Measurements from ENCODE around the gene SDHAF2. TPM values are rescaled to one million over a fixed set of nuclear protein-coding genes. Genes with fewer than 3 reads are reported as not detected.
"Not testable (repeated sequence)": the region's sequence is repeated elsewhere in the genome, so short reads cannot be mapped to it uniquely, and the experiment has no call there.

Gene SDHAF2
- total RNA-seq, 2 experiments from 2014 or later: 51.6 to 54.3 TPM

DNA sequence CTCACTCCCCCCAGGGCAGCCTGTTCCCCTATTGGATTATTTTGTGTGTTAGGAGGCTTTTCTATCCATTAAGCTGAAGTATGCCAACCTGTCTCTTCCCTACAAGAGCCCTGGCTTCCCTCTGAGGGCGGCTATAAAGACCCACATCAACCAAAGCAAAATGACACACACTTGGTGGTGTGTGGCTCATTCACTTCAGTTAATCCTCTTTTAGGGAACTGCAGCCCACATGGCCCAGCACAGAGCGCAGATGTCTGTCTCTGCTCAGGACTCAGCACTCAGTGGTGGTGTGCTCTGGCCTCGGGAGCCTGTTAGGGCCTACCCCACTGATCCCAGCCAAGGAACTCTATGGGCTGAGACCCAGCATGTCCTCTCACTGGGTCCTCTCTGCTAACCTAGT lies 46.4 kb downstream of the SDHAF2 start:
- no peaks in the 10 kb centered on the region for H3K9me3 Mint-ChIP-seq (ENCODE audit: insufficient read depth)
- CTCF ChIA-PET: interaction anchor here (0.8 to 7.3 kb wide), 5 partner anchors 11 to 149 kb away, joined by 4 to 115 read pairs (median 7); no protein-coding TSS in a partner anchor
- peaks cover 4% of the 10 kb centered on the region for H3K36me3 Mint-ChIP-seq (ENCODE audit: low read depth)
- no peak overlapping the region for H3K27ac Mint-ChIP-seq
- POLR2A ChIA-PET: no interaction called here
- DNase-seq (no peak), ATAC-seq (no peak)
- H3K27me3 Mint-ChIP-seq (ENCODE audit: low read depth): no peaks in the 10 kb centered on the region
- no peak overlapping the region for H3K4me3 Mint-ChIP-seq
- H3K4me1 Mint-ChIP-seq (ENCODE audit: low read depth): peaks cover 11% of the 10 kb centered on the region

DNA sequence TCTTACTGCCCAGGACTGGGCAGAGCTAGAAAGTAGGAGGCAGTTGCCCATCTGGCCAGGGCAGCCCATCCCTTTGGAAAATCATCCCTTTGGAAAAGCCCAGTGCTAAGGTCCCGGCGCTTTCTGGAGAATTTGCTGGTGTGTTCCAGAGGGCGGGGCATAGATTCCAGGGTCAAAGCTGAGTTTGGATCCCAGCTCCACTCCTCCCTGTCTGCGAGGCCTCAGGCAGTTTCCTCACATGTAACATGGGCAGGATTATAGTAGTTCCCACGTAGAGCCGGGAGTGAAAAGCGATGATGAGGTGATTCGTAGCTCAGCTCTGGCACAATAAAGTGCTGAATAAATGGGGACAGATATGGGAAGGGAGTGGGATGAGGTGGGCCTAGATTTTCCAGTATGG lies 47.2 kb downstream of the SDHAF2 start:
- H3K4me1 Mint-ChIP-seq (ENCODE audit: low read depth): peaks cover 8% of the 10 kb centered on the region
- H3K4me3 Mint-ChIP-seq: no peak overlapping the region
- POLR2A ChIA-PET: interaction anchor here (0.5 kb wide), 1 partner anchor 40 kb away, joined by 4 read pairs; no protein-coding TSS in a partner anchor
- CTCF ChIA-PET: interaction anchor here (0.9 to 7.3 kb wide), 12 partner anchors 9 to 161 kb away, joined by 3 to 115 read pairs (median 4); partner anchors contain the start of gene LRRC10B
- peaks cover 4% of the 10 kb centered on the region for H3K36me3 Mint-ChIP-seq (ENCODE audit: low read depth)
- H3K27ac Mint-ChIP-seq: no peak overlapping the region
- DNase-seq: no peak
- no peaks in the 10 kb centered on the region for H3K27me3 Mint-ChIP-seq (ENCODE audit: low read depth)
- no peak for ATAC-seq
- H3K9me3 Mint-ChIP-seq (ENCODE audit: insufficient read depth): no peaks in the 10 kb centered on the region

DNA sequence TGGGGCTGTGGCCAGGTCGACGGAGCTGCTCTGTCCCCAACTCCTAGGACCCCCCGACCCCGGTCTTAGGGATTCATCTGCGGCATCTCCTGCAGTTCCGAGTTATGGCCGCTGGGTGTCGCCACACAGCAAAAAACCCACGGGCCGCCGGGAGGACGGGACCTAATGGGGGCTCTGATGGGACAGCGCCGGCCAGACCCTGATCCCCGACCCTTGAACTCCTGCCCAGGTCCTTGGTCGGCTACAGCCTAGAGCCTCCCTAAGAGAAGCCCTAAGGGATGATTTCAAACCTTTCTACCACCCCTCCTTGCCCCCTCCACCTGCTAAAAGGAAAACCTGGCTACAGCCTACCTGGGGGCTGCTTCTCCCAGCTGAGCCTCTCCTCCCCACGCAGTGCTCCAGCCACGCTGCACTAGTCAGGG lies 47.8 kb downstream of the SDHAF2 start:
- peaks cover 5% of the 10 kb centered on the region for H3K4me1 Mint-ChIP-seq (ENCODE audit: low read depth)
- CTCF ChIA-PET: interaction anchor here (0.6 to 7.3 kb wide), 17 partner anchors 10 to 161 kb away, joined by 3 to 115 read pairs (median 4); partner anchors contain the start of gene LRRC10B
- DNase-seq (peak; percentile 66), ATAC-seq (peak; percentile 49)
- POLR2A ChIA-PET: no interaction called here
- no peak overlapping the region for H3K27ac Mint-ChIP-seq
- H3K4me3 Mint-ChIP-seq: no peak overlapping the region
- no peaks in the 10 kb centered on the region for H3K9me3 Mint-ChIP-seq (ENCODE audit: insufficient read depth)
- H3K36me3 Mint-ChIP-seq (ENCODE audit: low read depth): peaks cover 2% of the 10 kb centered on the region
- no peaks in the 10 kb centered on the region for H3K27me3 Mint-ChIP-seq (ENCODE audit: low read depth)

DNA sequence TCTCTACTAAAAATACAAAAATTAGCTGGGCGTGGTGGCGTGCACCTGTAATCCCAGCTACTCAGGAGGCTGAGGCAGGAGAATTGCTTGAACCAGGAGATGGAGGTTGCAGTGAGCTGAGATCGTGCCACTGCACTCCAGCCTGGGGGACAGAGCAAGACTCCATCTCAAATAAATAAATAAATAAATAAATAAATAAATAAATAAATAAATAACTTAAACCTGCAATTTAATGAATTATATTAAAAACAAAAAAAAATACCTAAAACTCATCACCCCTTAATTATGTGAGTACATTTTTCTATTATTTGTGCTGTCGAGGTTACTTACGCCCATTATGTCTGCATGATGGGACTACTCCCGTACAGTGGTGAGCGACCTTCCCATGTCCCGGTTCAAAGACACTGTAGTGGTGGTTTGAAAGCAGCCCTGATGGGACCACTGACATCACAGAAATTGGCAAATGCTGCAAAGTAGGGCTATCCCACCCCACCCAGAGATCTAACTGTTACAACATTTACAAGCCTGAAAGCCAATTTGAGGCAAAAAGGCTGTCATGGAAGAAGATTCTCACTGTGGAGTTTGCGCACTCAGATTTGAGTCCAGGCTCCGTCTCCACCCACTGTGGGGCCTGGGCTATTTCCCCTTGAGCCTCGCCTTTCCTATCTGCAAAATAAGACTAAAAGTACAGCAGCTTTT lies 49.6 kb downstream of the SDHAF2 start:
- ATAC-seq; DNase-seq; H3K27ac Mint-ChIP-seq; H3K4me3 Mint-ChIP-seq; H3K36me3 Mint-ChIP-seq (ENCODE audit: low read depth); H3K4me1 Mint-ChIP-seq (ENCODE audit: low read depth); H3K27me3 Mint-ChIP-seq (ENCODE audit: low read depth); H3K9me3 Mint-ChIP-seq (ENCODE audit: insufficient read depth): not testable (repeated sequence)
- ChIA-PET CTCF (interaction anchor here (2.6 to 7.3 kb wide), 3 partner anchors 22 to 37 kb away, joined by 6 to 115 read pairs (median 31); no protein-coding TSS in a partner anchor), POLR2A (interaction anchor here (0.6 kb wide), 1 partner anchor 250 kb away, joined by 4 read pairs; no protein-coding TSS in a partner anchor)

DNA sequence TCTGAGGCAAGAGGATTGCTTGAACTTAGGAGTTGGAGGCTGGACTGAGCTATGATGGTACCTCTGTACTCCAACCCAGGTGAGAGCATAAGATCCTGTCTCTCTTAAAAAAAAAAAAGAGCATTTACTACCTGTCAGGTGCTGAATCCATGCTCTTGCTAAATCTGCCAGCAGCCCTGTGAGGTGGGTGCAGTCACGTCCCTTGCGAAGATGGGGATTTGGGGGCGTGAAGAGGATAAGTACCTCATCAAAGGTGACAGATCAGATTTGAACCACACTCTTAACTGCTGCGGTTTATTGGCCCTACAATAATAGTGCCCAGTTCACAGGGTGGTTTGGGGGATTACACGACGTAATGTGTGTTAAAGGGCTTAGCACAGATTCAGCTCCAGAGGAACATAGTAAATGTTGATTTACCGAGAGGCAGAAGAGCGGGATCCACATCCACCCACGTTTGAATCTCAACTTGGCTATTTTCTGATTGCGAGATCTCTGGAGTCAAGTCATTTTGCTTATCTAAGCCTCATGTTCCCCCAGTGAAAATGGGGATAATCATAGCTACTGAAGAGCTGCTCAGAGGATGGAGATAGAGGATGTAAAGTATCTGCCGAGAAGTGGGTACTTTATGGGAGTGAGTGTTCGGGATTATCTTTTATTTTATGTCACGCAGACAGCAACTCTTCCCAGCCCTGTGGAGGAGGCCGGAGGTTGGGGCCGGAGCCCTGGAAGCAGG lies 50.5 kb downstream of the SDHAF2 start:
- CTCF ChIA-PET: interaction anchor here (1.1 to 7.3 kb wide), 3 partner anchors 21 to 158 kb away, joined by 3 to 115 read pairs (median 5); no protein-coding TSS in a partner anchor
- POLR2A ChIA-PET: no interaction called here
- Mint-ChIP-seq H3K4me3 (no peak overlapping the region), H3K27ac (no peak overlapping the region), H3K27me3 (ENCODE audit: low read depth) (no peaks in the 10 kb centered on the region), H3K9me3 (ENCODE audit: insufficient read depth) (no peaks in the 10 kb centered on the region), H3K36me3 (ENCODE audit: low read depth) (no peaks in the 10 kb centered on the region), H3K4me1 (ENCODE audit: low read depth) (peaks cover 5% of the 10 kb centered on the region)
- DNase-seq (no peak), ATAC-seq (no peak)

DNA sequence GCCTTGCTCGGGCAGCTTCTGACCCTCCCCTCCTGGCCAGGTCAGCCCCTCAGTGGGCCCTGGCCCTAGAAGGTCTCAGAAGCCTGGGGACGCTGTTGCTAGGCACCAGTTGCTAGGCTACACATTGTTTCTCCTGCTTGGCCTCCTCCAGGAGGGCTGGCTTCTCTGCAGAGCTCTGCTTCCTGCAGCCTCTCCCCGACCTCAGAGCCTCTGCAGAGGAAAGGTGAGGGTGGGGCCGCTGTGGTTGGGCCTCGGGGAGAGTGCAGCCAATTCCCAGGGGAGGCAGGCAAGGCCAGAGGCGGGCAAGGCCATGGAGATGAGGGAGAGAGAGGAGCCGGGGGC lies 51.0 kb downstream of the SDHAF2 start:
- POLR2A ChIA-PET: interaction anchor here (0.5 kb wide), 1 partner anchor 50 kb away, joined by 3 read pairs; no protein-coding TSS in a partner anchor
- H3K36me3 Mint-ChIP-seq (ENCODE audit: low read depth): no peaks in the 10 kb centered on the region
- no peaks in the 10 kb centered on the region for H3K9me3 Mint-ChIP-seq (ENCODE audit: insufficient read depth)

DNA sequence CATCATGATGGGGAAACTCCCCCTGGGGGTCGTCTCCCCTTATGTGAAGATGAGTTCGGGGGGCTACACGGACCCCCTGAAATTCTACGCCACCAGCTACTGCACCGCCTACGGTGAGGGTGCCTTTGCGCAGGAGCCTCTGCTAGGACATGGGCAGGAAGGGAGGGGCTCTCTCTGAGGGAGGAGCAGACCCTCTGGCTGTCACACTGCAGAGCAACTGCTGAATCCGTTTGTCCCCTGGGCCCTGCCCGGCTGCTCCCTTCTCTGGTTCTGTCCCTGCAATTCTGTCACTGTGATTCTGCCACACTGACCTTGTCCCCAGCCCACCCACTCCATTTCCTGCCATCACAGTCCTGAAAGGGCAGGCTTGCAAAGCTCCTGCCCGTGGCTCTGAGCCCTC lies 51.9 kb downstream of the SDHAF2 start:
- POLR2A ChIA-PET: no interaction called here
- no peak overlapping the region for H3K4me3 Mint-ChIP-seq
- ATAC-seq: no peak
- no peaks in the 10 kb centered on the region for H3K27me3 Mint-ChIP-seq (ENCODE audit: low read depth)
- H3K36me3 Mint-ChIP-seq (ENCODE audit: low read depth): no peaks in the 10 kb centered on the region
- peaks cover 5% of the 10 kb centered on the region for H3K4me1 Mint-ChIP-seq (ENCODE audit: low read depth)
- no peak overlapping the region for H3K27ac Mint-ChIP-seq
- H3K9me3 Mint-ChIP-seq (ENCODE audit: insufficient read depth): no peaks in the 10 kb centered on the region
- no peak for DNase-seq
- CTCF ChIA-PET: interaction anchor here (0.7 to 2.0 kb wide), 9 partner anchors 9 to 36 kb away, joined by 3 to 15 read pairs (median 4); partner anchors contain the start of gene LRRC10B

More for the DNA sequence above, 51.0 kb downstream of the SDHAF2 start:
- no peak for DNase-seq
- H3K4me3 Mint-ChIP-seq: no peak overlapping the region
- CTCF ChIA-PET: interaction anchor here (1.1 to 7.3 kb wide), 3 partner anchors 21 to 157 kb away, joined by 3 to 115 read pairs (median 5); no protein-coding TSS in a partner anchor
- peaks cover 5% of the 10 kb centered on the region for H3K4me1 Mint-ChIP-seq (ENCODE audit: low read depth)
- no peak overlapping the region for H3K27ac Mint-ChIP-seq
- no peaks in the 10 kb centered on the region for H3K27me3 Mint-ChIP-seq (ENCODE audit: low read depth)
- ATAC-seq: peak; percentile 33

DNA sequence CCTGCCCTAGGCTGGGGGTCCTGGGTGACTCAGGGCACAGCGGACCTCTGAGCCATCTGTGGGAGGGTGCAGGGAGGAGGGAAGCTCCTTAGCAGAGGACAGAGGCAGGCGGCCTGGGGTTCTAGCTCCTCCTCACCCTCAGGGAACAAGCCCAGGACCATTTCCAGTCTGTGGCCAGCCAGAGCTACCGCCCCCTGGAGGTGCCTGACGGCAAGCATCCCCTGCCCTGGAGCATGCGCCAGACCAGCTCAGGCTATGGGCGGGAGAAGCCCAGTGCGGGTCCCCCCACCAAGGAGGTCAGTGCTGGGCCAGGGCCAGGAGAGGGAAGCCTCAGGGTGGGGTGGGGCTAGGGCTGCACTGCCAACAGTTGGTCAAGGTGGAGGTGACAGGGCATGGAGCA lies 52.6 kb downstream of the SDHAF2 start:
- Mint-ChIP-seq H3K4me1 (ENCODE audit: low read depth) (peaks cover 5% of the 10 kb centered on the region), H3K9me3 (ENCODE audit: insufficient read depth) (no peaks in the 10 kb centered on the region), H3K4me3 (no peak overlapping the region), H3K36me3 (ENCODE audit: low read depth) (no peaks in the 10 kb centered on the region), H3K27me3 (ENCODE audit: low read depth) (no peaks in the 10 kb centered on the region), H3K27ac (no peak overlapping the region)
- ChIA-PET CTCF (interaction anchor here (0.7 to 2.0 kb wide), 10 partner anchors 9 to 35 kb away, joined by 3 to 15 read pairs (median 4); partner anchors contain the start of gene LRRC10B), POLR2A (no interaction called here)
- ATAC-seq (peak; percentile 22), DNase-seq (peak; percentile 33)

DNA sequence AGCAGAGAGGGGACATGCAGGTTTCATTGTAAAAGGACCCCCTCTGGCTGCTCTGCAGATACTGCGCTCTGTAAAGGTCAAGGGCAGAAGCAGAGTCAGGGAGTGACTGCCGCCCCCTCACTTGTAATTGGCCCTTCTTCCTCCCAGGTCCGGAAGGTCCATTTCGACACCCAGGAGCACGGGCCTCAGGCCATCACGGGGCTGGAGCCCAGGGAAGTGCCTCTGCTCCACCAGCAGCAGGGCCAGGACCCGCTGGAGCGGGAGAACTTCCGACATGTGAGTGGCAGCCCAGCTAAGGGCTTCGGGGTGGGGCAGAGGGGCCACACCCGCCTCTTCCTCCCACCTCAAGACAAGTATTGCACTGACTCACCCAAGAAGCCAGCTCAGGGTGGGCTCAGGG lies 54.6 kb downstream of the SDHAF2 start:
- no peaks in the 10 kb centered on the region for H3K4me1 Mint-ChIP-seq (ENCODE audit: low read depth)
- no peak overlapping the region for H3K27ac Mint-ChIP-seq
- no peaks in the 10 kb centered on the region for H3K36me3 Mint-ChIP-seq (ENCODE audit: low read depth)
- POLR2A ChIA-PET: no interaction called here
- DNase-seq (no peak), ATAC-seq (no peak)
- no peaks in the 10 kb centered on the region for H3K9me3 Mint-ChIP-seq (ENCODE audit: insufficient read depth)
- CTCF ChIA-PET: interaction anchor here (2.4 kb wide), 1 partner anchor 32 kb away, joined by 6 read pairs; no protein-coding TSS in a partner anchor
- no peaks in the 10 kb centered on the region for H3K27me3 Mint-ChIP-seq (ENCODE audit: low read depth)
- no peak overlapping the region for H3K4me3 Mint-ChIP-seq

DNA sequence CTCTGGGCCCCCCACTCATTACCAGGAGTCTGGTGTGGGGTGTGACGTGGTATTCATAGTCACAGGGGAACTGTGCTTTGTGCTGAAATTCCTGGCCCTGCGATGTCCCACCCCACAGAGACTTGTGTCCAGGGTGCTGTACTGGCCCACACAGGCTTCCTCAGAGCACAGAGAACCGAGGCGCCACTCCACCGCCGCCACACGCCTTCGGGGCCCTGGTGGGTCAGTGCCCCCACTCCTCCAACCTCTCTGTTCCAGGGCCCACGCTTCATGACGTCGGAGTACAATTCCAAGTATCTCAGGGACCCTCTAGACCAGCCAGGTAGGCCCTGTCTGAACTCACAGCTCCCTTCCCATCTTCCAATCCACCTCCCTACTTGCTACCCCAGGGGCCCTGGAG lies 55.2 kb downstream of the SDHAF2 start:
- H3K36me3 Mint-ChIP-seq (ENCODE audit: low read depth): no peaks in the 10 kb centered on the region
- H3K27ac Mint-ChIP-seq: no peak overlapping the region
- no peak for ATAC-seq
- POLR2A ChIA-PET: no interaction called here
- no peaks in the 10 kb centered on the region for H3K9me3 Mint-ChIP-seq (ENCODE audit: insufficient read depth)
- no peak for DNase-seq
- H3K27me3 Mint-ChIP-seq (ENCODE audit: low read depth): no peaks in the 10 kb centered on the region
- no peak overlapping the region for H3K4me3 Mint-ChIP-seq
- no peaks in the 10 kb centered on the region for H3K4me1 Mint-ChIP-seq (ENCODE audit: low read depth)
- CTCF ChIA-PET: interaction anchor here (1.0 to 2.4 kb wide), 2 partner anchors 32 to 47 kb away, joined by 3 to 6 read pairs; no protein-coding TSS in a partner anchor

DNA sequence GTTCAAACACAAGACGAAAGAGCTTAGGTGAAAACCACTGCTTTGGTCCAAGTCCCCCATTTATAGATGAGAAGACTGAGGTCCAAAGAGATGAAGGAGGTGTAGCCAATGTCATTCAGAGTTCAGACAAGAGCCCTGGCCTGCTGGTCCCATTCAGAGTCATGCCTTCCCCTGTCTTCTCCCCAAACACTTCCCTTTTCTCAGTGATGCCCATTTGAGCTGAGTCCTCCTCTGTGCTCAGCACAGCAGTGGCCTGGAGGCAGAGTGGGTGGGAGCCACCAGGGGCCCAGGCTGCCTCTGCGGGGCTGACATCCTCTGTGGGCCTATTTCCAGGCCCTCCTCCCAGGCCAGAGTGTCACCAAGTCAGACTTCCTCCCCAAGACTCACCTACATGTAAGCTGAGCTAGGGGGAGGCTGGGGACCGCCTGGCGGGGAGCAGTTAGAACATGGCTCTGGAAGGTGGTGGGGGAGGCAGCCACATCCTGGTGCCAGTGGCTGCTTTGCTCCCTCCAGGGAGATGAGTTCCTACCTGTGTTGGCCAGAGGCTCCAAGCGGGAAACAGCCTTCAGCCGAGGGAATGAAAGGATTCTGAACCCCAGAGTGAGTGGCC lies 56.2 kb downstream of the SDHAF2 start:
- ATAC-seq: no peak
- H3K4me1 Mint-ChIP-seq (ENCODE audit: low read depth): no peaks in the 10 kb centered on the region
- POLR2A ChIA-PET: no interaction called here
- no peaks in the 10 kb centered on the region for H3K9me3 Mint-ChIP-seq (ENCODE audit: insufficient read depth)
- CTCF ChIA-PET: interaction anchor here (1.0 to 2.4 kb wide), 3 partner anchors 31 to 46 kb away, joined by 3 to 7 read pairs (median 6); no protein-coding TSS in a partner anchor
- H3K36me3 Mint-ChIP-seq (ENCODE audit: low read depth): no peaks in the 10 kb centered on the region
- no peak overlapping the region for H3K27ac Mint-ChIP-seq
- no peak for DNase-seq
- H3K27me3 Mint-ChIP-seq (ENCODE audit: low read depth): no peaks in the 10 kb centered on the region
- no peak overlapping the region for H3K4me3 Mint-ChIP-seq
